ENCODE results near the gene USP10.

Gene USP10

GRCh38 chr16:84657229-84657837, 42.5 kb upstream of the USP10 start:
- TF ChIP-seq CTCF (conservative IDR thresholded peaks at IDR 0.05) (no peak), ZFX (IDR thresholded peaks at IDR 0.05) (no peak)

GRCh38 chr16:84658690-84659089, 41.1 kb upstream of the USP10 start:
- TF ChIP-seq ZFX (IDR thresholded peaks at IDR 0.05) (no peak), CTCF (conservative IDR thresholded peaks at IDR 0.05) (no peak)
- no peak overlapping the region for H3K27ac ChIP-seq

More at GRCh38 chr16:84657229-84657837, 42.5 kb upstream of the USP10 start:
- H3K27ac ChIP-seq: no peak overlapping the region

- TF ChIP-seq ZFX (IDR thresholded peaks at IDR 0.05) (no peak), CTCF (conservative IDR thresholded peaks at IDR 0.05) (no peak)
- H3K27ac ChIP-seq: no peak overlapping the region
Observed at GRCh38 chr16:84659656-84660300, 40.0 kb upstream of the USP10 start.

- no peak overlapping the region for H3K27ac ChIP-seq
- TF ChIP-seq ZFX (IDR thresholded peaks at IDR 0.05) (no peak), CTCF (conservative IDR thresholded peaks at IDR 0.05) (no peak)
Observed at GRCh38 chr16:84660973-84661372, 38.8 kb upstream of the USP10 start.

- H3K27ac ChIP-seq: no peak overlapping the region
- TF ChIP-seq ZFX (IDR thresholded peaks at IDR 0.05) (no peak), CTCF (conservative IDR thresholded peaks at IDR 0.05) (no peak)
Observed at GRCh38 chr16:84661418-84662060, 38.3 kb upstream of the USP10 start.

- no peak overlapping the region for H3K27ac ChIP-seq
- no peak for TF ChIP-seq CTCF (conservative IDR thresholded peaks at IDR 0.05)
- no peak for TF ChIP-seq ZFX (IDR thresholded peaks at IDR 0.05)
Observed at GRCh38 chr16:84662471-84662870, 37.3 kb upstream of the USP10 start.

- TF ChIP-seq ZFX (IDR thresholded peaks at IDR 0.05): no peak
- no peak for TF ChIP-seq CTCF (conservative IDR thresholded peaks at IDR 0.05)
- no peak overlapping the region for H3K27ac ChIP-seq
Observed at GRCh38 chr16:84663433-84664101, 36.2 kb upstream of the USP10 start.

All from C4-2B (cell line).